Keratinocyte (primary cell): ENCODE results near the gene RNLS. TPM values are rescaled to one million over a fixed set of nuclear protein-coding genes. Genes with fewer than 3 reads are reported as not detected.

Experiments
- DNase-seq: peaks from one replicate; pipeline ENCODE4 v3.0.0-alpha.2; 2011; ENCODE audit warnings: low read depth, missing footprints, low spot score
- FAIRE-seq: peaks from 2 replicates; lab custom pipeline; 2011; peaks lifted over from hg19 to GRCh38; lab: Jason Lieb, UNC
- H2AFZ ChIP-seq: 2 replicates; pipeline ENCODE4 v1.6.0; 2012; ENCODE audit warnings: low read length, control low read depth, inconsistent platforms; ENCODE audit not compliant: control insufficient read depth
- H3K27ac ChIP-seq: 2 replicates; pipeline ENCODE4 v1.5.1; 2011; ENCODE audit warnings: low read length; ENCODE audit not compliant: control insufficient read depth, insufficient read depth
- H3K27me3 ChIP-seq: 3 replicates; pipeline ENCODE4 v1.6.0; 2011; ENCODE audit warnings: low read length; ENCODE audit not compliant: control insufficient read depth, insufficient read depth; ENCODE audit errors: extremely low read depth
- H3K36me3 ChIP-seq, 2 experiments: 2 replicates in 1 of 2; 3 replicates in 1 of 2; pipeline ENCODE4 v1.5.1; 2011; ENCODE audit warnings: low read length in 2 of 2, mild to moderate bottlenecking in 1 of 2; ENCODE audit not compliant: control insufficient read depth in 2 of 2, insufficient read depth in 2 of 2; ENCODE audit errors: extremely low read depth in 1 of 2
- H3K4me1 ChIP-seq: 3 replicates; pipeline ENCODE4 v1.5.1; 2011; ENCODE audit warnings: low read length; ENCODE audit not compliant: control insufficient read depth, insufficient read depth; ENCODE audit errors: extremely low read depth
- H3K4me2 ChIP-seq: 3 replicates; pipeline ENCODE4 v1.6.0; 2011; ENCODE audit warnings: low read depth, low read length; ENCODE audit not compliant: control insufficient read depth, insufficient read depth; ENCODE audit errors: extremely low read depth
- H3K4me3 ChIP-seq, 3 experiments: fragments of 200-600 bp in 1 of 3; sonication (generic) in 1 of 3; 2 replicates in 2 of 3; 3 replicates in 1 of 3; pipeline ENCODE4 v1.5.1; 2011 to 2016; ENCODE audit warnings: low read length in 3 of 3, mild to moderate bottlenecking in 3 of 3, control low read depth in 2 of 3, inconsistent platforms in 1 of 3, low read depth in 1 of 3, mixed read lengths in 1 of 3, mixed run types in 1 of 3, moderate library complexity in 1 of 3; ENCODE audit not compliant: control insufficient read depth in 2 of 3, insufficient read depth in 2 of 3; ENCODE audit errors: extremely low read depth in 1 of 3
- H3K79me2 ChIP-seq: 2 replicates; pipeline ENCODE4 v1.6.0; 2012; ENCODE audit warnings: low read length; ENCODE audit not compliant: control insufficient read depth, insufficient read depth
- H3K9ac ChIP-seq: 3 replicates; pipeline ENCODE4 v1.6.0; 2011; ENCODE audit warnings: low read length; ENCODE audit not compliant: control insufficient read depth, insufficient read depth; ENCODE audit errors: extremely low read depth
- H3K9me1 ChIP-seq: 3 replicates; pipeline ENCODE4 v1.6.0; 2011; ENCODE audit warnings: low read length; ENCODE audit not compliant: control insufficient read depth, insufficient read depth; ENCODE audit errors: extremely low read depth
- H3K9me3 ChIP-seq: 2 replicates; pipeline ENCODE4 v1.5.1; 2012; ENCODE audit warnings: low read depth, low read length; ENCODE audit not compliant: control insufficient read depth
- H4K20me1 ChIP-seq: 3 replicates; pipeline ENCODE4 v1.6.0; 2011; ENCODE audit warnings: low read length; ENCODE audit not compliant: control insufficient read depth, insufficient read depth; ENCODE audit errors: extremely low read depth
- CTCF ChIP-seq, 3 experiments: IDR thresholded peaks in 1 of 3; conservative IDR thresholded peaks in 1 of 3; optimal IDR thresholded peaks in 1 of 3; 2 replicates in 2 of 3; 3 replicates in 1 of 3; pipeline versions ENCODE3 to v1.5.1; 2011; ENCODE audit warnings: low read length in 3 of 3, mild to moderate bottlenecking in 3 of 3, moderate library complexity in 2 of 3, control low read depth in 1 of 3, inconsistent platforms in 1 of 3; ENCODE audit not compliant: insufficient read depth in 2 of 3; ENCODE audit errors: extremely low read depth in 1 of 3
- EZH2 ChIP-seq: IDR thresholded peaks from one replicate; pipeline ENCODE4 v1.6.1; 2012; ENCODE audit warnings: inconsistent platforms, mild to moderate bottlenecking, low read length, moderate library complexity
- dilution Hi-C: fragments of 300-500 bp; cut with MboI; formaldehyde crosslinking; loops from one replicate; pipeline ENCODE4 v1.7.0; 2020; ENCODE audit warnings: low sequenced_read_pairs; ENCODE audit not compliant: extremely low pct_ligation_motif_present
- polyA plus RNA-seq, 5 experiments: library from polyadenylated mRNA; depleted of rRNA in 3 of 5; stranded (reverse) in 3 of 5; stranded (forward) in 1 of 5; unstranded in 1 of 5; fragments of >200 nt; gene quantifications; 1 replicate in 1 of 5; 2 replicates in 3 of 5; 3 replicates in 1 of 5; pipeline versions ENCODE4 v1.2.1 to v1.2.3, GENCODE V29; 2011 to 2012; ENCODE audit warnings: missing spikeins in 2 of 5, low read depth in 1 of 5, low replicate concordance in 1 of 5

The RNLS gene
- polyA plus RNA-seq, 1 donor (not counting 4 experiments of a cell fraction or from before 2014, with no cell fraction given), result 6.8 TPM

GRCh38 chr10:88413412-88413811 is 169.7 kb downstream of the RNLS start:
- no peak overlapping the region for H3K4me2 ChIP-seq
- no peak for FAIRE-seq
- no peaks in the 10 kb centered on the region for H3K27me3 ChIP-seq
- H3K9ac ChIP-seq, result no peak overlapping the region
- no peak overlapping the region for H3K4me3 ChIP-seq
- no peak overlapping the region for H2AFZ ChIP-seq
- no peak for DNase-seq
- H3K9me1 ChIP-seq, result no peaks in the 10 kb centered on the region
- H3K27ac ChIP-seq, result no peak overlapping the region
- TF ChIP-seq EZH2 (no peak), CTCF (optimal IDR thresholded peaks at IDR 0.05 in 1 of 3, IDR thresholded peaks at IDR 0.05 in 1 of 3, conservative IDR thresholded peaks at IDR 0.05 in 1 of 3; ENCODE audit: extremely low read depth in 1 of 3, insufficient read depth in 2 of 3, low read length in 3 of 3) (no peak)
- H3K9me3 ChIP-seq, result no peaks in the 10 kb centered on the region
- H3K79me2 ChIP-seq, result no peaks in the 10 kb centered on the region
- H3K4me1 ChIP-seq, result no peaks in the 10 kb centered on the region
- H3K36me3 ChIP-seq, result no peaks in the 10 kb centered on the region
- H4K20me1 ChIP-seq, result no peaks in the 10 kb centered on the region
- dilution Hi-C loops, result no loop called here

DNA sequence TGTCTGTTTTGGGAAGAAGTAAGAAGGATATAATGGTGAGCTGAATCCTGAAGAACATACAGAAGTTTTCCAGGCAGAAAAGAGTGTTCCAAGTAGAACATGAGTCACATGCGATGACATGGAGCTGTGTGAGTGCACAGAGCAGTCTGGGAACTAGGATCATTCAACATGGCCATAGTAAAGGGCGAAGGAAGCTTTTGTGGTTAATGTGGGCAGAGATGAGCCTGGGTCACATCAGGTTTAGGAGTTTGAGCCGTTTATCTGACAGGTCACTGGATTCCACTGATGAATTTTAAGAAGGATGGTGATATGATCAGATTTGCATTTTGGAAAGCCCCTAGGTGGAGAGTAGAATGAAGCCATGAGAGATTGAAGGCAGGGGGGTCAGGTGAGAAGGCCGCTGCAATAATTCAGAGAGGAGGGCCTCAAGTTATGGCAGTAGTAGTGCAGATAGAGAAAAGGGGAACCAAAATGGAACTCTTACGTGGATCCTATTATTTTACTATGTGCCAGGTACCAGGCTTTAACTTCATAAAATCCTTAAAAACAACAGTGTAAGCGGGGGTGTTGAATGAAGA is 171.3 kb downstream of the RNLS start:
- no peaks in the 10 kb centered on the region for H4K20me1 ChIP-seq
- H3K9me1 ChIP-seq, result no peaks in the 10 kb centered on the region
- DNase-seq (no peak), FAIRE-seq (no peak)
- H3K79me2 ChIP-seq, result no peaks in the 10 kb centered on the region
- H3K9ac ChIP-seq, result no peak overlapping the region
- TF ChIP-seq CTCF (optimal IDR thresholded peaks at IDR 0.05 in 1 of 3, IDR thresholded peaks at IDR 0.05 in 1 of 3, conservative IDR thresholded peaks at IDR 0.05 in 1 of 3; ENCODE audit: extremely low read depth in 1 of 3, insufficient read depth in 2 of 3, low read length in 3 of 3), result no peak
- no peak for TF ChIP-seq EZH2
- no peak overlapping the region for H2AFZ ChIP-seq
- no peak overlapping the region for H3K4me2 ChIP-seq
- H3K36me3 ChIP-seq, result no peaks in the 10 kb centered on the region
- dilution Hi-C loops, result no loop called here
- H3K4me3 ChIP-seq, result no peak overlapping the region
- no peaks in the 10 kb centered on the region for H3K27me3 ChIP-seq
- no peaks in the 10 kb centered on the region for H3K9me3 ChIP-seq
- no peaks in the 10 kb centered on the region for H3K4me1 ChIP-seq
- H3K27ac ChIP-seq, result no peak overlapping the region
